BJ (cell line): ENCODE data around the gene CCL5. TPM values are rescaled to one million over a fixed set of nuclear protein-coding genes. Genes with fewer than 3 reads are reported as not detected.
"Not testable (repeated sequence)": the region's sequence is repeated elsewhere in the genome, so short reads cannot be mapped to it uniquely, and the experiment has no call there.

Experiments used
- CTCF ChIA-PET: fragments of 350-600 bp; formaldehyde crosslinking; extraction: SDS; loops from one replicate; lab custom pipeline; 2021; ENCODE audit warnings: antibody characterized with exemption, inconsistent platforms; lab: Yijun Ruan, JAX
- POLR2A ChIA-PET: fragments of 300-600 bp; sonication (Branson Sonifier 250); formaldehyde crosslinking; extraction: SDS; loops from one replicate; lab custom pipeline; 2021; ENCODE audit warnings: antibody characterized with exemption; lab: Charles Lee
- DNase-seq: peaks from one replicate; pipeline ENCODE4 v3.0.0-alpha.2; 2011; ENCODE audit warnings: low read depth
- H3K27me3 ChIP-seq: 2 replicates; pipeline ENCODE4 v1.6.0; 2011; ENCODE audit warnings: low read length; ENCODE audit not compliant: control insufficient read depth, insufficient read depth
- H3K36me3 ChIP-seq: 2 replicates; pipeline ENCODE4 v1.5.1; 2011; ENCODE audit warnings: low read length; ENCODE audit not compliant: control insufficient read depth, insufficient read depth
- H3K4me3 ChIP-seq: 2 replicates; pipeline ENCODE4 v1.5.1; 2011; ENCODE audit warnings: low read depth, mild to moderate bottlenecking, control low read depth, low read length
- CTCF ChIP-seq: IDR thresholded peaks from 2 replicates; pipeline ENCODE4 v1.5.1; 2011; ENCODE audit warnings: low read depth, mild to moderate bottlenecking, control low read depth, inconsistent platforms, low read length, moderate library complexity; ENCODE audit not compliant: insufficient read depth
- polyA plus RNA-seq: library from polyadenylated mRNA; depleted of rRNA; stranded (reverse); fragments of >200 nt; gene quantifications from 2 replicates; pipeline ENCODE4 v1.2.3, GENCODE V29; 2011

CCL5 gene
- polyA plus RNA-seq, 1 experiment: 0.16 TPM

- no peak for TF ChIP-seq CTCF
- Histone ChIP-seq H3K36me3 (no peaks in the 10 kb centered on the region), H3K4me3 (no peak overlapping the region), H3K27me3 (peaks cover 2% of the 10 kb centered on the region; the same call in 1 of the 2 replicates)
- POLR2A ChIA-PET: no interaction called here
- CTCF ChIA-PET: no interaction called here
- DNase-seq: no peak
Measured at GRCh38 chr17:35903451-35903850, 23.3 kb upstream of the CCL5 start.

- TF ChIP-seq CTCF: no peak
- ChIA-PET CTCF (no interaction called here), POLR2A (no interaction called here)
- DNase-seq: no peak
- Histone ChIP-seq H3K27me3 (peaks cover 2% of the 10 kb centered on the region; the same call in 1 of the 2 replicates), H3K36me3 (no peaks in the 10 kb centered on the region), H3K4me3 (no peak overlapping the region)
Measured at GRCh38 chr17:35901631-35902175, 21.5 kb upstream of the CCL5 start.

- no peaks in the 10 kb centered on the region for H3K36me3 ChIP-seq
- TF ChIP-seq CTCF: no peak
- POLR2A ChIA-PET: no interaction called here
- no peak for DNase-seq
- CTCF ChIA-PET: no interaction called here
- H3K27me3 ChIP-seq: peaks cover 2% of the 10 kb centered on the region; the same call in 1 of the 2 replicates
- no peak overlapping the region for H3K4me3 ChIP-seq
Measured at GRCh38 chr17:35900708-35901480, 20.7 kb upstream of the CCL5 start.

GRCh38 chr17:35900280-35900679 is 20.1 kb upstream of the CCL5 start:
- DNase-seq: no peak
- ChIA-PET POLR2A (no interaction called here), CTCF (interaction anchor here (0.7 kb wide), 1 partner anchor 15 kb away, joined by 3 read pairs; no protein-coding TSS in a partner anchor)
- no peak for TF ChIP-seq CTCF
- H3K36me3 ChIP-seq: no peaks in the 10 kb centered on the region
- no peak overlapping the region for H3K4me3 ChIP-seq
- peaks cover 2% of the 10 kb centered on the region; the same call in 1 of the 2 replicates for H3K27me3 ChIP-seq

- DNase-seq: no peak
Measured at GRCh38 chr17:35898283-35899070, 18.3 kb upstream of the CCL5 start.

GRCh38 chr17:35897772-35898171 is 17.6 kb upstream of the CCL5 start:
- DNase-seq, H3K36me3 ChIP-seq, H3K4me3 ChIP-seq, H3K27me3 ChIP-seq, CTCF ChIA-PET, POLR2A ChIA-PET: not testable (repeated sequence)

More at GRCh38 chr17:35898283-35899070, 18.3 kb upstream of the CCL5 start:
- POLR2A ChIA-PET: no interaction called here
- Histone ChIP-seq H3K27me3 (peaks cover 2% of the 10 kb centered on the region; the same call in 1 of the 2 replicates), H3K36me3 (no peaks in the 10 kb centered on the region), H3K4me3 (no peak overlapping the region)
- TF ChIP-seq CTCF: no peak
- CTCF ChIA-PET: no interaction called here
